Measurements from ENCODE around the gene RAB30.

RAB30 gene

GRCh38 chr11:83070044-83070701 lies 1.5 kb downstream of the RAB30 start:
- no peak for DNase-seq

GRCh38 chr11:83069441-83070043 lies 2.2 kb downstream of the RAB30 start:
- DNase-seq = peak; percentile 64

DNA sequence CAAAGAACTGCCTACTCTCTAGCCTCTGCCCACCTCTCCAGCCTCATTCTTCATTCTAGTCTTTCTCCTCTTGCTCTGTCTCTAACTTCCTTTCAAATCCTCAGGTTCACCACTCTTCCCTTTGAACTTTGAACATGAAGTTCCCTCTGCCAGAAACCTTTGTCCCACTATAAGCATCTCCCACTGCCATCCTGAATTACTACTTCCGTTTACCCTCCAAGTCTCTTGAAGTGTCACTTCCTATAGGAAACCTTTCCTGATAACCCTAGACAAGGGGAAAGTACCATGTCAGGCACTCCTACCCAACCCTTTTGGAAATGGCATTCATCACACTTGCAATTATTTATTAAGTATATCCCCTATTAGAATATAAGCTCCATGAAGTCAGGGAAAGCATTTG lies 3.1 kb downstream of the RAB30 start:
- no peak for DNase-seq

DNA sequence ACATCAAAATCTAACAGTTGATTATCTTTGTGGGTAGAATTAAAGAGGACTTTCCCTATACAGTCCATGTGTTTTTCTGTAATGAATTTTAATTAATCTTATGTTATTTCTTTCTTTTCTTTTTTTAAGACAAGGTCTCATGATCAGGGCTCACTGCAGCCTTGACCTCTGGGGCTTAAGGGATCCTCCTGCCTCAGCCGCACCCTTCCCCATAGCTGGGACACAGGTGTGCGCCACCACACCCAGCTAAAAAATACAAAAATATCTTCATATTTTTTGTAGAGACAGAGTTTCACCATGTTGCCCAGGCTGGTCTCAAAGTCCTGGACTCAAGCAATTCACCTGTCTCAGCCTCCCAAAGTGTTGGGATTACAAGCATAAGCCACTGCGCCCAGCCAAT lies 7.7 kb downstream of the RAB30 start:
- DNase-seq = no peak

DNA sequence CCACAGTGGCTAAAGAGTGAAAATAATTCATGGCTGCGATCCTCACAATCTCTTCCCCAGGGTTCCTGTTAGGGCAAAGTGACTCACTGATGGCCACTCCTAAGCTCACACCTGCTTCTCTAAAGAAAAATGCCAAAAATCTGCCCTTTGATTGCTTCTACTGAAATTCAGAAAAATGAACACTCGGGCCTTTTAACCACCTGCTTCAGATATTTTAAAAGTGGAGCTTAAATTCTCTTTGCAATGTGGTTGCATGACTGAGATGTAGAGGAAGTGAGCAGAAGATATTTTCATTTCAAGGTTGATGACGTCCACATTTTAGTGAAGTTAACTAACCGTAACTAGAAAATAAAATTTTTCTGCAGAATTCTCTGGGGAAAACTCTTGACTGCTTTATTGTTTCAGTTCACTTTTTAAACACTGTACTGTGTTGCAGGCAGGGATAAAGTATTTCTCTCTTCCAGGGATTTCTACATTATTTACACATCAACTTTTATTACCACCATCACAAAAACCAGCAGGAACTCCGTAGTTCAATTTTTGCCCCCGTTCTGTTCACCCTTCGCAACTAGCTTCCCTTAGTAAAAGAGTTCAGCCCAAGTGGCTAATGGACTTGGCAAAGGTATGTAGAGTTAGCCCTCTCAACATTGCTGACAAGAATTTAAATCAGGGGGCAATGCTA lies 8.5 kb downstream of the RAB30 start:
- DNase-seq = peak; percentile 50

GRCh38 chr11:83061883-83062282 lies 9.8 kb downstream of the RAB30 start:
- no peak for DNase-seq

GRCh38 chr11:83060965-83061364 lies 10.7 kb downstream of the RAB30 start:
- DNase-seq = no peak

DNA sequence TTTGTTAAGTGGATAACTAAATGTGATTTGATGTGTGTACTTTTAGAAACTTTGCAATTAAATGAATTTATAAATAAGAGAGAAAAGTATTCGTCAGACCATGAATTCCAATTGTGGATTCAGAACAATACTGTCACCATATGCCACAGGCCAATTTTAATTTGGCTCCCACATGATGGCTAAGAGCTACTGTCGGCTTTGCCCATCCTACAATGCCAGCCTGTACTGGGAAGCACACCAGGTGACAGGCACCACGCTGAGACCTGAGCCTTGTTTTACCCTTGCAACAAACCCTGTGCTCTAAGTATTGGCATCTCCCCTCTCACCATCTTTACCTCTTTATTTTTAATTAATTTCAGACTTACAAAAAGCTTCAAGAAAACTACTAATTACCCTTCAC lies 14.0 kb downstream of the RAB30 start:
- DNase-seq = no peak

GRCh38 chr11:83056611-83057010 lies 15.1 kb downstream of the RAB30 start:
- no peak for DNase-seq

DNA sequence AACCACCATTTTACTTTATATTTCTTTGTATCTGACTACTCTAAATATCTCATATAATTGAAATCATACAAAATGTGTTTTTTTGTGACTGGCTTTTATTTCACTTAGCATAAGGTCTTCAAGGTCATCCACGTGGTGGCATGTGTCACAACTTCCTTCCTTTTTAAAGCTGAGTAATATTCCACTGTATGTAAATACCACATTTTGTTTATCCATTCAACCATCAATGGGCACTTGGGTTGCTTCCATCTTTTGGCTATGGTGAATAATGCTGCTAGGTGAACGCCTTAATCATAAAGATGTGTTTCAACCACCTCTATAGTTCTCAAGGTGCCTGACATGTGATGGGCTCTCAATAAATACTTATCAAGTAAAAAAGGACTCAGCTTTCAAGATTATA lies 15.5 kb downstream of the RAB30 start:
- DNase-seq = no peak

- DNase-seq = peak; percentile 15
These were observed 16.8 kb downstream of the RAB30 start for GRCh38 chr11:83054904-83055380.

DNA sequence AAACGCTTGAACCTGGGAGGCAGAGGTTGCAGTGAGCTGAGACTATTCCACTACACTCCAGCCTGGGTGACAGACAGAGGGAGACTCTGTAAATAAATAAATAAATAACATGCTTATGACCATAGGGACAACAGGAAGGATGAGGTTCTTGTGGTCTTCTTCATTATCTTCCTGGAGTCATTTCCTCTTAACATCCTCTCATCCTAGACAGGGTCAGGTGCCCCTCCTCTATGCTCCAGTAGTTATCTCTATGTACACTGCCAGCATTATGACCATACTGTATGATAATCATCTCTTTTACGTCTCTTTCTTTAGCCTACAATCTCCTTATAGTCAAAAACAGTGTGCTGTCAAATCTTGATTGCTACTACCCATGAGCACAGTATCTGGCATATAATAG lies 17.7 kb downstream of the RAB30 start:
- no peak for DNase-seq

GRCh38 chr11:83051760-83052671 lies 19.7 kb downstream of the RAB30 start:
- DNase-seq = peak; percentile 47

DNA sequence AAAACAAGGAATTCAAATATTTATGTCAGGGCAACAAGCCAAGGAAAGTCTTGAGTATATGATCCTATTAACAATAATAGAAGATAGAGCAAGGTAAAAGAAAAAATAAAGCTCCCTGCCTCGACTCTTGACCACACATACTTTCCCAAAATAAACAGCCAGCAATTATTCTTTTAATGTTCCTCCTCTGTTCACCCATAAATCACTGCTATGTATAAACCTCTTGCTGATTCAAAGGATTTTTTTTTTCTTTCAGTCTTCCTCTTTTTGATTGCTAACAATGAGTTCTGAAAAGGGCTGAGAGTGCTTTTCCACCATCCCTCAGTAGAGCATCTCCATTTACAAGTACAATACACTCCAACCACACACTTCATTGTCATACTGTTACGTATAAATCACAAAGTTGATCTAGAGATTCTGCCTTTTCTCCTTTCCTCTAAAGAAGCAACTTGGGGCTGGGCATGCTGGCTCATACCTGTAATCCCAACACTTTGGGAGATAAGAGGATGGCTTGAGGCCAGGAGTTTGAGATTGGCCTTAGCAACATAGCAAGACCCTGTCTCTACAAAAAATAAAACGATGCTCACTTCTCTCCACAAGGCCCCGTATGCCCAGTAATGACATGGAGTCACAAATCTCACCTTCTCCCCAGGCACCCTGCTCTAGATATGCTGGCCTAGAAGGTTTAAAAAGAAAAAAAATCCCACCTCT lies 24.0 kb downstream of the RAB30 start:
- peak; percentile 69 for DNase-seq

GRCh38 chr11:83046621-83047172 lies 25.0 kb downstream of the RAB30 start:
- DNase-seq = no peak

- no peak for DNase-seq
These were observed 26.6 kb downstream of the RAB30 start for GRCh38 chr11:83044958-83045712.

GRCh38 chr11:83042964-83043711 lies 28.6 kb downstream of the RAB30 start:
- DNase-seq = no peak

DNA sequence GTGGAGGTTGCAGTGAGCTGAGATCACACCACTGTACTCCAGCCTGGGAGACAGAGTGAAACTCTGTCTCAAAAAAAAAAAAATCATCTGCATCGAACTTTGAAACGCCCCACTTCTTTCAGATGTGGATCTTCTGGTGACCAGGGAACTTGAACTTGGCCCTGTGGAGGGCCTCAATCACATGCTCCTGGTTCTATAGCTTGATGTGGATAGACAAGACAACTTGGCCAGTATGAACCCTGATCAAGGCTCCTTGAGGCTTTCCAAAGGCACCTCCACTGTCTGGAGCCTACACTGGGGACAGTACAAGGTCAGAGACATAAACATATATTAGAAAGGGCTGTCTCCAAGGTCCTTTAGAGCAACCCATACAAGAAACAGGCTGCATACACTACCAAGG lies 30.6 kb downstream of the RAB30 start:
- DNase-seq = no peak

GRCh38 chr11:83039566-83039965 lies 32.1 kb downstream of the RAB30 start:
- DNase-seq = no peak

DNA sequence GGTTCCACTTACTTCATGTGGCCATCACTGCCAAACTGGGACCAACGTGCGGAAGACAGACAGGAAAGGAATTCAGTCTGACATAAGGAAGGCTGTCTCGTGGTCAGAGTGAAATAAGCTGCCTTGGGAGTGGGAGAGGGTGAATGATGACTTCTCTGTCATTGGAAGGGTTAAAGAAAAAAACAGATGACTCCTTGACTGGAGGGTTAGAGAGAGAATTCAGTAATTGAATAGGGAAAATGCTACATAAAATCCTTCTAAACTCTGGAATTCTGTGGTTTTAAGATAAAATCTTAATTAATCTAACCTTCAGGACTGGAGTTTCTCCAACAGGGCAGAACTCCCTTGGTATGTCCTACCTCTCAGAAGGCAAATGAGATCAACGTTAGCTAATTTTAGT lies 33.8 kb downstream of the RAB30 start:
- DNase-seq = no peak

GRCh38 chr11:83036701-83037100 lies 35.0 kb downstream of the RAB30 start:
- no peak for DNase-seq
